RWPE1 (cell line): ENCODE measurements around the gene DDX5.
A peak's percentile ranks its signal among the peaks of the same experiment; 100 is the strongest.

Source experiments
- CTCF ChIA-PET: fragments of 350-600 bp; sonication (Branson Sonifier 250); formaldehyde crosslinking; extraction: SDS; loops from one replicate; lab custom pipeline; 2021; lab: Yijun Ruan, JAX
- POLR2A ChIA-PET: fragments of 400-600 bp; formaldehyde crosslinking; extraction: SDS; loops from one replicate; lab custom pipeline; 2020; ENCODE audit warnings: antibody characterized with exemption; ENCODE audit not compliant: low non-redundant PET; lab: Yijun Ruan, JAX
- DNase-seq: peaks from one replicate; pipeline ENCODE4 v3.0.0; 2012; ENCODE audit warnings: low spot score
- H3K27ac ChIP-seq: fragments of 450-650 bp; 2 replicates; pipeline ENCODE4 v1.5.1; 2017
- TF ChIP-seq, protein P1 (sequence below): fragments of 450-650 bp; conservative IDR thresholded peaks from 2 replicates; pipeline ENCODE4 v1.5.1; 2017; ENCODE audit warnings: low read depth, mild to moderate bottlenecking

DDX5 gene

DNA sequence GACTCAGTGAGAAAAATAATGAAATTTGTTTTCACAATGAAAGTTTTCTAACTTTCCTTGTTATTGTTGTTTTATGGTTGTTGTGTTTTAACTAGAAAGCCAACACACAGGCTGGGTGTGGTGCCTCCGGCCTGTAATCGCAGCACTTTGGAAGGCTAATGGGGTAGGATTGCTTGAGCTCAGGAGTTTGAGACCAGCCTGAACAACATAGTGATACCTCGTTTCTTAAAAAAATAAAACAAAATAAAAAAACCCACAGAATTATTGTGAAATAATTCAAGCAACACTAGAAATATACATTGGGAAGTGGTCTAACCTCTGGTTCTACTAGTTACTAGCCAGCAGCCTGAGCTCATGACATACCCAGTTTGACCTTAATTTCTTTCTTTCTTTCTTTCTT is 56.5 kb downstream of the DDX5 start:
- ChIA-PET CTCF (no interaction called here), POLR2A (no interaction called here)
- TF ChIP-seq, protein P1, sequence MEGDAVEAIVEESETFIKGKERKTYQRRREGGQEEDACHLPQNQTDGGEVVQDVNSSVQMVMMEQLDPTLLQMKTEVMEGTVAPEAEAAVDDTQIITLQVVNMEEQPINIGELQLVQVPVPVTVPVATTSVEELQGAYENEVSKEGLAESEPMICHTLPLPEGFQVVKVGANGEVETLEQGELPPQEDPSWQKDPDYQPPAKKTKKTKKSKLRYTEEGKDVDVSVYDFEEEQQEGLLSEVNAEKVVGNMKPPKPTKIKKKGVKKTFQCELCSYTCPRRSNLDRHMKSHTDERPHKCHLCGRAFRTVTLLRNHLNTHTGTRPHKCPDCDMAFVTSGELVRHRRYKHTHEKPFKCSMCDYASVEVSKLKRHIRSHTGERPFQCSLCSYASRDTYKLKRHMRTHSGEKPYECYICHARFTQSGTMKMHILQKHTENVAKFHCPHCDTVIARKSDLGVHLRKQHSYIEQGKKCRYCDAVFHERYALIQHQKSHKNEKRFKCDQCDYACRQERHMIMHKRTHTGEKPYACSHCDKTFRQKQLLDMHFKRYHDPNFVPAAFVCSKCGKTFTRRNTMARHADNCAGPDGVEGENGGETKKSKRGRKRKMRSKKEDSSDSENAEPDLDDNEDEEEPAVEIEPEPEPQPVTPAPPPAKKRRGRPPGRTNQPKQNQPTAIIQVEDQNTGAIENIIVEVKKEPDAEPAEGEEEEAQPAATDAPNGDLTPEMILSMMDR = no peak
- H3K27ac ChIP-seq = no peak overlapping the region
- DNase-seq = no peak

DNA sequence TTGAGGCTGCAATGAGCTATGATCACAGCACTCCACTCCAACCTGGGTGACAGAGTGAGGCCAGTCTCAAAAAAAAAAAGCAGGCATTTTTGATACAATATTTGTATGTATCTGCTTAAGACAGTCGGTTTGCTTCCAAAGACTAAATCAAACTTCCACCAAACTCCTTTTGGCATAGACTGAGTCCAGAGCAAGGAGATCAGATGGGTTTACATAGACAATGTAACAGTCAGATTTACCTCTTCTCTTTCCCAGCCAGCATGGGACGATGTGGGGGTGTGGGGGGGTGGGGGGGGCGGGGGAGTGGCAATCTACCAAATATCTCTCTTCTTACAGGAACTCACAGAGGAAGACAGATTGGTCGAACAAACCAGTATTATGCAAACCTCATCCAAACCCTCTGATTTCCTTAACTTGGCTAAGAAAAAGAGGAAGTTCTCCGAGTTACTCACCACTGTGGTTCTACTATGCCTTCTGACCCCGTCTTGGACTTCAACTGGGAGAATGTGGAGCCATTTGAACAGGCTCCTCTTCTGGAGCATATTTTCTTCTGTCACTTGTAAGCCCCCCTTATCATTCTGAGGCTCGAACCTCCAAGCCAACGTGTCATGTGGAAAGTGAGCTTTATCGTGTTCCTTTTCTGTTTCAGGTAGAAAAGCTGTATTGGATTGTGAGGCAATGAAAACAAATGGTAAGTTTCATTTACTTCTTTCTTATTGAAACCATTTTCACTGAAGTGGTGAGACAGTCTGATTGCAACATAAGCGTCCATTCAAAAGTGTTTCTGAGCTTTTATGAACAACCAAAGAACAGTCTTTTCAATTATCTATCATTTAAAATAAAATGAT is 57.2 kb downstream of the DDX5 start, which contains the start of gene MILR1:
MILR1 (plus strand) TSS at position 451 of the 848 bp plus-strand sequence; CDS start at position 505, 54 bp downstream.
- H3K27ac ChIP-seq = no peak within 1 kb of the TSS
- ChIA-PET POLR2A (no interaction called here), CTCF (no interaction called here)
- peak; percentile 39 for DNase-seq
- TF ChIP-seq, protein P1 = no peak
